ENCODE data around the gene SPG11. TPM values are rescaled to one million over a fixed set of nuclear protein-coding genes. Genes with fewer than 3 reads are reported as not detected.

SPG11 gene
- total and polyA plus RNA-seq, 10 of the 15 experiments (the other 5 are each of a cell fraction or from before 2014, with no cell fraction given): 22.1 to 85.1 (median 47.2) TPM

DNA sequence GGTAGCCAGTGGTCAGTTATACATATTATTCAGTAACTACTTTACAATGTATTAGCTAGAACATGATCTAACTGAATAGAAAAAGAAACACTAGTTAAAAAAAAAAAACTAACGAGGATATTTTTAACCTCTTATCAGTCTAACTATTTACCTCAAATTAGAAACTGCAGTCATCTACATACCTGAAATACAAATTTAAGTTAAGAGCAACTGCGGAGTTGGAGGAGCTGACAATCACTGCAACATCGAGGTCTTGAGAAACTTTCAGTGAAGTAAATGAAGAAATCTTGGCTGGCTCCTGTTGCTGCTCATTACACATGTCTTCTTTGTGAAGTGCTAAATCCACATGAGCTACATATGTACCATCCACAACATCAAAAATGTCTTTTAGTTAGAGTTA, 6.5 kb downstream of the SPG11 start:
- no peak for ATAC-seq
- BruUV-seq (replicated peaks): no TSS peak

More for the DNA sequence above, 6.5 kb downstream of the SPG11 start:
- no peak for FAIRE-seq
- Histone ChIP-seq H3K9me3 (replicated peaks; ENCODE audit: control insufficient read depth, insufficient read depth, low read length) (no peaks in the 10 kb centered on the region), H4K20me1 (ENCODE audit: control insufficient read depth, insufficient read depth) (no peaks in the 10 kb centered on the region), H3K27me3 (replicated peaks in 1 of 2; ENCODE audit: control insufficient read depth in 2 of 2, insufficient read depth in 2 of 2, low read length in 1 of 2) (no peaks in the 10 kb centered on the region), H3K36me3 (ENCODE audit: control insufficient read depth in 2 of 2, insufficient read depth in 2 of 2, low read length in 1 of 2) (peaks cover 0 to 8% of the 10 kb centered on the region in 2 experiments; a peak in 1 of 4 replicates), H3K79me2 (ENCODE audit: control insufficient read depth, insufficient read depth, low read length) (peaks cover 19% of the 10 kb centered on the region), H3K4me2 (ENCODE audit: control insufficient read depth, insufficient read depth) (no peak overlapping the region), H3K4me1 (ENCODE audit: control insufficient read depth, insufficient read depth, low read length) (no peaks in the 10 kb centered on the region), H3K4me3 (no peak overlapping the region), H3K9ac (ENCODE audit: control insufficient read depth, insufficient read depth, low read length) (no peak overlapping the region), H2AFZ (ENCODE audit: control insufficient read depth, low read depth, low read length) (no peak overlapping the region), H3K27ac (ENCODE audit: control insufficient read depth, insufficient read depth) (no peak overlapping the region)
- ChIA-PET POLR2A (interaction anchor here (0.5 to 1.3 kb wide), 6 partner anchors 28 to 82 kb away, joined by 3 to 5 read pairs (median 4); partner anchors contain the start of gene TRIM69), RAD21 (ENCODE audit: unreplicated experiment) (interaction anchor here (0.6 to 18.1 kb wide), 3 partner anchors 73 to 203 kb away, joined by 3 to 680 read pairs (median 4); partner anchors contain the start of gene TRIM69), CTCF (interaction anchor here (0.5 to 4.0 kb wide), 8 partner anchors 18 to 81 kb away, joined by 3 to 18 read pairs (median 3); partner anchors contain the start of gene TRIM69), SMC1A (ENCODE audit: uncharacterized antibody, unreplicated experiment) (interaction anchor here (0.8 to 12.4 kb wide), 8 partner anchors 8 to 79 kb away, joined by 3 to 383 read pairs (median 3); partner anchors contain the start of gene TRIM69)
- intact Hi-C loops (cut with micrococcal nuclease; ENCODE audit: unreplicated experiment) (no loop called here), in situ Hi-C loops (cut with MboI) (no loop called here)
- no peak for DNase-seq (ENCODE audit: low read depth, low spot score)
- WGBS (ENCODE audit: insufficient coverage, insufficient replicate concordance, low lambda C conversion rate, missing lambda C conversion rate): 100% methylated on average over 3 of the region's 3 CpGs
- TF ChIP-seq NRF1 (conservative IDR thresholded peaks at IDR 0.05; ENCODE audit: low read depth, low read length) (no peak), MEF2B (IDR thresholded peaks at IDR 0.05; ENCODE audit: partially characterized antibody, poor library complexity, severe bottlenecking) (no peak), NR2F1 (conservative IDR thresholded peaks at IDR 0.05) (no peak)
- TF ChIP-seq, protein P1, sequence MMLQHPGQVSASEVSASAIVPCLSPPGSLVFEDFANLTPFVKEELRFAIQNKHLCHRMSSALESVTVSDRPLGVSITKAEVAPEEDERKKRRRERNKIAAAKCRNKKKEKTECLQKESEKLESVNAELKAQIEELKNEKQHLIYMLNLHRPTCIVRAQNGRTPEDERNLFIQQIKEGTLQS (IDR thresholded peaks at IDR 0.05; ENCODE audit: borderline replicate concordance, extremely low read depth, low read depth, low read length): no peak
- TF ChIP-seq, protein P2, sequence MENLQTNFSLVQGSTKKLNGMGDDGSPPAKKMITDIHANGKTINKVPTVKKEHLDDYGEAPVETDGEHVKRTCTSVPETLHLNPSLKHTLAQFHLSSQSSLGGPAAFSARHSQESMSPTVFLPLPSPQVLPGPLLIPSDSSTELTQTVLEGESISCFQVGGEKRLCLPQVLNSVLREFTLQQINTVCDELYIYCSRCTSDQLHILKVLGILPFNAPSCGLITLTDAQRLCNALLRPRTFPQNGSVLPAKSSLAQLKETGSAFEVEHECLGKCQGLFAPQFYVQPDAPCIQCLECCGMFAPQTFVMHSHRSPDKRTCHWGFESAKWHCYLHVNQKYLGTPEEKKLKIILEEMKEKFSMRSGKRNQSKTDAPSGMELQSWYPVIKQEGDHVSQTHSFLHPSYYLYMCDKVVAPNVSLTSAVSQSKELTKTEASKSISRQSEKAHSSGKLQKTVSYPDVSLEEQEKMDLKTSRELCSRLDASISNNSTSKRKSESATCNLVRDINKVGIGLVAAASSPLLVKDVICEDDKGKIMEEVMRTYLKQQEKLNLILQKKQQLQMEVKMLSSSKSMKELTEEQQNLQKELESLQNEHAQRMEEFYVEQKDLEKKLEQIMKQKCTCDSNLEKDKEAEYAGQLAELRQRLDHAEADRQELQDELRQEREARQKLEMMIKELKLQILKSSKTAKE (IDR thresholded peaks at IDR 0.05; ENCODE audit: low read depth, poor library complexity, severe bottlenecking): no peak
- TF ChIP-seq, protein P3, sequence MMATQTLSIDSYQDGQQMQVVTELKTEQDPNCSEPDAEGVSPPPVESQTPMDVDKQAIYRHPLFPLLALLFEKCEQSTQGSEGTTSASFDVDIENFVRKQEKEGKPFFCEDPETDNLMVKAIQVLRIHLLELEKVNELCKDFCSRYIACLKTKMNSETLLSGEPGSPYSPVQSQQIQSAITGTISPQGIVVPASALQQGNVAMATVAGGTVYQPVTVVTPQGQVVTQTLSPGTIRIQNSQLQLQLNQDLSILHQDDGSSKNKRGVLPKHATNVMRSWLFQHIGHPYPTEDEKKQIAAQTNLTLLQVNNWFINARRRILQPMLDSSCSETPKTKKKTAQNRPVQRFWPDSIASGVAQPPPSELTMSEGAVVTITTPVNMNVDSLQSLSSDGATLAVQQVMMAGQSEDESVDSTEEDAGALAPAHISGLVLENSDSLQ (IDR thresholded peaks at IDR 0.05): no peak
